ENCODE measurements around the gene ADCY2.

Gene ADCY2

GRCh38 chr5:7363067-7363677, 32.8 kb upstream of the ADCY2 start:
- Histone ChIP-seq H2AFZ (ENCODE audit: low read depth, low read length) (no peak overlapping the region), H4K8ac (ENCODE audit: low read length) (no peak overlapping the region), H3K9me3 (ENCODE audit: control insufficient read depth, low read length) (no peaks in the 10 kb centered on the region), H2BK12ac (ENCODE audit: low read length in 2 of 2) (no peak overlapping the region), H3K36me3 (ENCODE audit: control insufficient read depth in 1 of 2, insufficient read depth in 2 of 2, low read depth in 1 of 2, low read length in 2 of 2) (no peaks in the 10 kb centered on the region), H2BK120ac (ENCODE audit: low read depth, low read length) (no peak overlapping the region), H3K4me3 (ENCODE audit: insufficient read depth in 1 of 2, low read depth in 1 of 2, low read length in 2 of 2) (no peak overlapping the region), H3K4me1 (ENCODE audit: control insufficient read depth, insufficient read depth, low read depth, low read length) (no peaks in the 10 kb centered on the region), H3K14ac (ENCODE audit: low read length in 2 of 2) (no peak overlapping the region), H3K4me2 (ENCODE audit: low read length, poor library complexity, severe bottlenecking) (no peak overlapping the region), H3K27me3 (ENCODE audit: control insufficient read depth in 1 of 2, insufficient read depth in 1 of 2, low read length in 2 of 2) (peaks cover 0 to 14% of the 10 kb centered on the region in 2 experiments), H3K23ac (ENCODE audit: low read length in 2 of 2) (no peak overlapping the region), H2BK15ac (ENCODE audit: low read depth, poor library complexity, severe bottlenecking) (no peak overlapping the region), H3K79me1 (replicated peaks; ENCODE audit: low read length, poor library complexity, severe bottlenecking) (no peaks in the 10 kb centered on the region), H3K4ac (ENCODE audit: low read depth in 1 of 2, low read length in 2 of 2) (no peak overlapping the region), H3K27ac (ENCODE audit: low read length, poor library complexity, severe bottlenecking) (no peak overlapping the region), H2AK5ac (ENCODE audit: low read length, severe bottlenecking) (no peak overlapping the region), H4K91ac (ENCODE audit: low read length) (no peak overlapping the region), H3K18ac (ENCODE audit: low read depth in 1 of 2, low read length in 2 of 2) (no peak overlapping the region), H2BK5ac (ENCODE audit: low read depth, low read length, poor library complexity, severe bottlenecking) (no peak overlapping the region), H3K9ac (ENCODE audit: low read length) (no peak overlapping the region)
- WGBS = 80% methylated on average over 1 of the region's 2 CpGs
- no peak for DNase-seq

DNA sequence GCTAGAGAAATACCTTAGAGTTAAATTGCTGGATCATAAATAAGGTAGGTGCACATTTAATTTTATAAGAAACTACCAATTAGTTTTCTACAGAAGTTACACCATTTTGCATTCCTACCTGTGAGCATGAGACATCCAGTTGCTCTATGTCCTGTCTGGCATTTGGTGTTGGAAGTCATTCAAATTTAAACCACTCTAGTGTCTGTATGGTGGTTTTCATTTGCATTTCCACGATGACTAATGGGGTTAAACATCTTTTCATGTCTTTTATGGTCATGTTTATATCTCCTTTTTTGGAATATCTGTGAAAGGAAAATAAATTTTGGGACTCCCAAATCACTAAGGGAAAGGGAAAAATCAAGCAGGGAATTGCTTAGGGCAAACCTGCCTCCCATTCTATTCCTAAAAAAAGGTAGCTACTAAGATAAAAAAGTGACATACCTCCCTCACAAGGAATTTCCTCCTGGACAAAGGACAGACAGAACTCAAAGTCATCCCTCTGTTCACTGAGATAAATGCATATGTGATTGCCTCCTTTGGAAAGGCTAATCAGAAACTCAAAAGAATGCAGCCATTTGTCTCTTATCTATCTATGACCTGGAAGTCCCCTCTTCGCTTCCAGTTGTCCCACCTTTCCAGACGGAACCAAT, 31.6 kb upstream of the ADCY2 start:
- 76% methylated on average over 2 of the region's 3 CpGs for WGBS
- H3K9ac ChIP-seq (ENCODE audit: low read length) = no peak overlapping the region
- H3K4me1 ChIP-seq (ENCODE audit: control insufficient read depth, insufficient read depth, low read depth, low read length) = no peaks in the 10 kb centered on the region
- no peak for DNase-seq
- no peak overlapping the region for H2BK15ac ChIP-seq (ENCODE audit: low read depth, poor library complexity, severe bottlenecking)
- H2AFZ ChIP-seq (ENCODE audit: low read depth, low read length) = no peak overlapping the region
- H3K23ac ChIP-seq (ENCODE audit: low read length in 2 of 2) = no peak overlapping the region
- no peak overlapping the region for H2BK12ac ChIP-seq (ENCODE audit: low read length in 2 of 2)
- H3K4me2 ChIP-seq (ENCODE audit: low read length, poor library complexity, severe bottlenecking) = no peak overlapping the region
- no peak overlapping the region for H3K4me3 ChIP-seq (ENCODE audit: insufficient read depth in 1 of 2, low read depth in 1 of 2, low read length in 2 of 2)
- H3K79me1 ChIP-seq (replicated peaks; ENCODE audit: low read length, poor library complexity, severe bottlenecking) = no peaks in the 10 kb centered on the region
- H3K27me3 ChIP-seq (ENCODE audit: control insufficient read depth in 1 of 2, insufficient read depth in 1 of 2, low read length in 2 of 2) = peaks cover 0 to 12% of the 10 kb centered on the region in 2 experiments
- H3K18ac ChIP-seq (ENCODE audit: low read depth in 1 of 2, low read length in 2 of 2) = no peak overlapping the region
- no peak overlapping the region for H4K91ac ChIP-seq (ENCODE audit: low read length)
- H3K36me3 ChIP-seq (ENCODE audit: control insufficient read depth in 1 of 2, insufficient read depth in 2 of 2, low read depth in 1 of 2, low read length in 2 of 2) = no peaks in the 10 kb centered on the region
- H4K8ac ChIP-seq (ENCODE audit: low read length) = no peak overlapping the region
- H3K14ac ChIP-seq (ENCODE audit: low read length in 2 of 2) = no peak overlapping the region
- no peak overlapping the region for H3K4ac ChIP-seq (ENCODE audit: low read depth in 1 of 2, low read length in 2 of 2)
- H2BK5ac ChIP-seq (ENCODE audit: low read depth, low read length, poor library complexity, severe bottlenecking) = no peak overlapping the region
- no peak overlapping the region for H3K27ac ChIP-seq (ENCODE audit: low read length, poor library complexity, severe bottlenecking)
- no peak overlapping the region for H2BK120ac ChIP-seq (ENCODE audit: low read depth, low read length)
- H2AK5ac ChIP-seq (ENCODE audit: low read length, severe bottlenecking) = no peak overlapping the region
- no peaks in the 10 kb centered on the region for H3K9me3 ChIP-seq (ENCODE audit: control insufficient read depth, low read length)

- Histone ChIP-seq H2BK120ac (ENCODE audit: low read depth, low read length) (no peak overlapping the region), H3K4me2 (ENCODE audit: low read length, poor library complexity, severe bottlenecking) (no peak overlapping the region), H3K79me1 (replicated peaks; ENCODE audit: low read length, poor library complexity, severe bottlenecking) (no peaks in the 10 kb centered on the region), H3K27ac (ENCODE audit: low read length, poor library complexity, severe bottlenecking) (no peak overlapping the region), H3K4ac (ENCODE audit: low read depth in 1 of 2, low read length in 2 of 2) (no peak overlapping the region), H4K8ac (ENCODE audit: low read length) (no peak overlapping the region), H3K9me3 (ENCODE audit: control insufficient read depth, low read length) (no peaks in the 10 kb centered on the region), H3K14ac (ENCODE audit: low read length in 2 of 2) (no peak overlapping the region), H4K91ac (ENCODE audit: low read length) (no peak overlapping the region), H2AFZ (ENCODE audit: low read depth, low read length) (no peak overlapping the region), H3K27me3 (ENCODE audit: control insufficient read depth in 1 of 2, insufficient read depth in 1 of 2, low read length in 2 of 2) (peaks cover 0 to 6% of the 10 kb centered on the region in 2 experiments), H2AK5ac (ENCODE audit: low read length, severe bottlenecking) (no peak overlapping the region), H3K36me3 (ENCODE audit: control insufficient read depth in 1 of 2, insufficient read depth in 2 of 2, low read depth in 1 of 2, low read length in 2 of 2) (no peaks in the 10 kb centered on the region), H2BK12ac (ENCODE audit: low read length in 2 of 2) (no peak overlapping the region), H3K4me3 (ENCODE audit: insufficient read depth in 1 of 2, low read depth in 1 of 2, low read length in 2 of 2) (no peak overlapping the region), H2BK15ac (ENCODE audit: low read depth, poor library complexity, severe bottlenecking) (no peak overlapping the region), H3K18ac (ENCODE audit: low read depth in 1 of 2, low read length in 2 of 2) (no peak overlapping the region), H3K9ac (ENCODE audit: low read length) (no peak overlapping the region), H2BK5ac (ENCODE audit: low read depth, low read length, poor library complexity, severe bottlenecking) (no peak overlapping the region), H3K4me1 (ENCODE audit: control insufficient read depth, insufficient read depth, low read depth, low read length) (no peaks in the 10 kb centered on the region), H3K23ac (ENCODE audit: low read length in 2 of 2) (no peak overlapping the region)
- WGBS = 43% methylated on average over 3 of the region's 4 CpGs
- DNase-seq = no peak
Observed at GRCh38 chr5:7367780-7368179, 28.2 kb upstream of the ADCY2 start.

DNA sequence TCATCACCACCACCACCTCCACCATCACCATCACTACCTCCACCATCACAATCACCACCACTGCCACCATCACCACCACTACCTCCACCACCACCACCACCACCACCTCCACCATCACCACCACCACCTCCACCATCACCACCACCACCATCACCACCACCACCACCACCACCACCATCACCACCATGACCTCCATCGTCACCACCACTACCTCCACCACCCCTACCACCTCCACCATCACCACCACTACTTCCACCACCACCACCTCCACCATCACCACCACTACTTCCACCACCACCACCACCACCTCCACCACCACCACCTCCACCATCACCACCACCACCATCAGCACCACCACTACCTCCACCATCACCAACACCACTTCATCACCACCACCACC, 23.5 kb upstream of the ADCY2 start:
- 65% methylated on average over 1 of the region's 1 CpG for WGBS
- Histone ChIP-seq H3K36me3 (ENCODE audit: control insufficient read depth in 1 of 2, insufficient read depth in 2 of 2, low read depth in 1 of 2, low read length in 2 of 2) (no peaks in the 10 kb centered on the region), H3K27ac (ENCODE audit: low read length, poor library complexity, severe bottlenecking) (no peak overlapping the region)

More for the DNA sequence above, 23.5 kb upstream of the ADCY2 start:
- Histone ChIP-seq H3K4me1 (ENCODE audit: control insufficient read depth, insufficient read depth, low read depth, low read length) (no peaks in the 10 kb centered on the region), H3K4me3 (ENCODE audit: insufficient read depth in 1 of 2, low read depth in 1 of 2, low read length in 2 of 2) (peak overlapping the region in 1 of 2 experiments; percentile 38), H2BK5ac (ENCODE audit: low read depth, low read length, poor library complexity, severe bottlenecking) (no peak overlapping the region), H3K14ac (ENCODE audit: low read length in 2 of 2) (no peak overlapping the region), H3K23ac (ENCODE audit: low read length in 2 of 2) (no peak overlapping the region), H2BK15ac (ENCODE audit: low read depth, poor library complexity, severe bottlenecking) (no peak overlapping the region), H3K9ac (ENCODE audit: low read length) (no peak overlapping the region), H4K8ac (ENCODE audit: low read length) (no peak overlapping the region), H3K9me3 (ENCODE audit: control insufficient read depth, low read length) (no peaks in the 10 kb centered on the region), H3K4me2 (ENCODE audit: low read length, poor library complexity, severe bottlenecking) (no peak overlapping the region), H3K27me3 (ENCODE audit: control insufficient read depth in 1 of 2, insufficient read depth in 1 of 2, low read length in 2 of 2) (no peaks in the 10 kb centered on the region), H2BK12ac (ENCODE audit: low read length in 2 of 2) (no peak overlapping the region), H3K4ac (ENCODE audit: low read depth in 1 of 2, low read length in 2 of 2) (no peak overlapping the region), H2AK5ac (ENCODE audit: low read length, severe bottlenecking) (no peak overlapping the region), H4K91ac (ENCODE audit: low read length) (no peak overlapping the region), H2BK120ac (ENCODE audit: low read depth, low read length) (no peak overlapping the region), H3K18ac (ENCODE audit: low read depth in 1 of 2, low read length in 2 of 2) (no peak overlapping the region), H3K79me1 (replicated peaks; ENCODE audit: low read length, poor library complexity, severe bottlenecking) (no peaks in the 10 kb centered on the region), H2AFZ (ENCODE audit: low read depth, low read length) (no peak overlapping the region)
- no peak for DNase-seq
